ENCODE results near the gene PAX5. TPM values are rescaled to one million over a fixed set of nuclear protein-coding genes. Genes with fewer than 3 reads are reported as not detected.

The PAX5 gene
- total and polyA plus RNA-seq, 9 donors = 0.02 to 0.28 (median 0.05) TPM; not detected in 6

DNA sequence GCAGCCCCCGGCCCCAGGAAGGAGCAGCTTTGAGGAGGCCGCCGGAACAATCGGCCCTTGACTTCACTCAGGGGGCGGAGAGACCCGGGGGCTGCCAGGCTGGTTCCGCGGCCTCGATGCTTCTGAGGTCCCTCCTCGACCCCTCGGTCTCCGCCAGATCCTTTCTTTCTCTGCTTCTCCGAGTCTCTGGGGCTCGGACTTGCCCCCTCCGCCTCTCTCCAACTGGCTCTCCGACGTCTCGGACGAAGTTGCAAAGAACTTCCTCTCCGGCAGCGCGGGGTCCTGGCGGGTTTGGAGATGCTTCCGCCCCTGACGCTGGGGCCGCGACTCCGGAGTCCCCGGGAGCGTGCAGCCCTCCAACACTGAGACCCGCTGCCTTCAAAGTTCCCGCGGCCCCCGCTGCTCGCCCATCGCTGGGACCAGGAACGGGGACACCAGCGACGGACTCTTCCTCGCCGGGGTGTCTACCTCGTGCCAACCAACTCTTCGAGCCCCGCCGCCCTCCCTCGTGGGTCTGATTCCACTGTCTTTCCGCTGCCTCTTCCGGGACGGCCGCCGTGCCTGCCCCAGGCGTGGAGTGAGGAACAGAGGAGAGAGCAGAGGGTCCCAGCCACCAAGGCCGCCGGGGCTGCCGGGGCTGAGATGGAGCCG, 7.0 kb downstream of the PAX5 start:
- Histone ChIP-seq H3K27me3 (peaks cover 7% of the 10 kb centered on the region), H3K4me1 (ENCODE audit: insufficient read depth) (peaks cover 14% of the 10 kb centered on the region), H3K9me3 (no peaks in the 10 kb centered on the region), H3K4me3 (no peak overlapping the region), H3K36me3 (no peaks in the 10 kb centered on the region), H3K27ac (no peak overlapping the region)
- TF ChIP-seq, protein P1, sequence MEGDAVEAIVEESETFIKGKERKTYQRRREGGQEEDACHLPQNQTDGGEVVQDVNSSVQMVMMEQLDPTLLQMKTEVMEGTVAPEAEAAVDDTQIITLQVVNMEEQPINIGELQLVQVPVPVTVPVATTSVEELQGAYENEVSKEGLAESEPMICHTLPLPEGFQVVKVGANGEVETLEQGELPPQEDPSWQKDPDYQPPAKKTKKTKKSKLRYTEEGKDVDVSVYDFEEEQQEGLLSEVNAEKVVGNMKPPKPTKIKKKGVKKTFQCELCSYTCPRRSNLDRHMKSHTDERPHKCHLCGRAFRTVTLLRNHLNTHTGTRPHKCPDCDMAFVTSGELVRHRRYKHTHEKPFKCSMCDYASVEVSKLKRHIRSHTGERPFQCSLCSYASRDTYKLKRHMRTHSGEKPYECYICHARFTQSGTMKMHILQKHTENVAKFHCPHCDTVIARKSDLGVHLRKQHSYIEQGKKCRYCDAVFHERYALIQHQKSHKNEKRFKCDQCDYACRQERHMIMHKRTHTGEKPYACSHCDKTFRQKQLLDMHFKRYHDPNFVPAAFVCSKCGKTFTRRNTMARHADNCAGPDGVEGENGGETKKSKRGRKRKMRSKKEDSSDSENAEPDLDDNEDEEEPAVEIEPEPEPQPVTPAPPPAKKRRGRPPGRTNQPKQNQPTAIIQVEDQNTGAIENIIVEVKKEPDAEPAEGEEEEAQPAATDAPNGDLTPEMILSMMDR (IDR thresholded peaks at IDR 0.05) = no peak
- TF ChIP-seq EP300 (IDR thresholded peaks at IDR 0.05) (no peak), POLR2A (IDR thresholded peaks at IDR 0.05) (no peak)
- DNase-seq = no peak
- 1% methylated on average over 56 of the region's 56 CpGs for WGBS, 3 donors
- intact Hi-C loops (cut with DNase I) = no loop called here

GRCh38 chr9:37026113-37026930, 7.7 kb downstream of the PAX5 start:
- H3K27me3 ChIP-seq = peaks cover 7% of the 10 kb centered on the region
- peaks cover 14% of the 10 kb centered on the region for H3K4me1 ChIP-seq (ENCODE audit: insufficient read depth)

DNA sequence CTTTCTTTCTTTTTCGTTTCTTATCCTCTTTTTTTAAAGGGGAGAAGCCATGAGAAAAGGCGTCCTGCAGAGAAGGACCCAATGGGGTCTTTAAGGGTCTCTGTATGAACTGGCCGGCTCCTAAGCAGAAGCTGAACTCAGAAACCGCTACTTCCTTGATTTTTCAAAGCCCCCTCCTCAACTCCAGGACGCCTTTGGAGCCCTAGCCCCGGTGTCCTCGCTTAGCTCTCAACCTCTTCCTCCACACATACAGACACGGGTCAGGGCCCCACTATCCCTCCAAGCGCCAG, 8.3 kb downstream of the PAX5 start:
- no peak for DNase-seq
- TF ChIP-seq EP300 (IDR thresholded peaks at IDR 0.05) = no peak
- no peak for TF ChIP-seq POLR2A (IDR thresholded peaks at IDR 0.05)
- TF ChIP-seq, protein P1 (IDR thresholded peaks at IDR 0.05) = no peak
- Histone ChIP-seq H3K9me3 (no peaks in the 10 kb centered on the region), H3K27ac (no peak overlapping the region), H3K4me1 (ENCODE audit: insufficient read depth) (peaks cover 14% of the 10 kb centered on the region), H3K4me3 (no peak overlapping the region), H3K36me3 (no peaks in the 10 kb centered on the region), H3K27me3 (peaks cover 7% of the 10 kb centered on the region)
- 1 to 3% (median 1%) methylated on average over 9 of the region's 9 CpGs for WGBS, 3 donors
- intact Hi-C loops (cut with DNase I) = no loop called here

More at GRCh38 chr9:37026113-37026930, 7.7 kb downstream of the PAX5 start:
- no peak overlapping the region for H3K4me3 ChIP-seq
- no peaks in the 10 kb centered on the region for H3K9me3 ChIP-seq
- H3K36me3 ChIP-seq = no peaks in the 10 kb centered on the region
- 2 to 4% (median 2%) methylated on average over 38 to 62 of the region's 62 CpGs for WGBS, 3 donors
- intact Hi-C loops (cut with DNase I) = no loop called here
- DNase-seq = no peak
- TF ChIP-seq EP300 (IDR thresholded peaks at IDR 0.05) (no peak), POLR2A (IDR thresholded peaks at IDR 0.05) (no peak)
- TF ChIP-seq, protein P1 (IDR thresholded peaks at IDR 0.05) = no peak
- no peak overlapping the region for H3K27ac ChIP-seq

- H3K4me1 ChIP-seq (ENCODE audit: insufficient read depth) = peaks cover 14% of the 10 kb centered on the region
- WGBS, 3 donors = 4 to 6% (median 6%) methylated on average over 34 to 36 of the region's 36 CpGs
- peaks cover 7% of the 10 kb centered on the region for H3K27me3 ChIP-seq
- no peaks in the 10 kb centered on the region for H3K36me3 ChIP-seq
- H3K9me3 ChIP-seq = no peaks in the 10 kb centered on the region
- H3K4me3 ChIP-seq = no peak overlapping the region
- no peak overlapping the region for H3K27ac ChIP-seq
- no peak for DNase-seq
- intact Hi-C loops (cut with DNase I) = no loop called here
- no peak for TF ChIP-seq EP300 (IDR thresholded peaks at IDR 0.05)
- TF ChIP-seq, protein P1 (IDR thresholded peaks at IDR 0.05) = no peak
- TF ChIP-seq POLR2A (IDR thresholded peaks at IDR 0.05) = no peak
Observed at GRCh38 chr9:37025071-37025822, 8.8 kb downstream of the PAX5 start.

All from ovary (tissue), 9 donors.